HepG2 (cell line): Measurements from ENCODE around the gene CELSR3. TPM values are rescaled to one million over a fixed set of nuclear protein-coding genes. Genes with fewer than 3 reads are reported as not detected.

ENCODE experiments used
- ATAC-seq: fragments of 200-7000 bp; cut with Tn5 transposase; 3 replicates; pipeline ENCODE4 v1.9.1; 2020; ENCODE audit warnings: mild to moderate bottlenecking, moderate library complexity
- BruUV-seq: library from RNA; stranded (reverse); fragments of 400-500 nt; replicated peaks from 2 replicates; lab custom pipeline; 2021; lab: Mats Ljungman, UMichigan
- CTCF ChIA-PET: fragments of 300-600 bp; formaldehyde crosslinking; extraction: SDS; loops from one replicate; lab custom pipeline; 2021; ENCODE audit warnings: low total read pairs, inconsistent platforms, low intra/inter-chr PET ratio; lab: Yijun Ruan, JAX
- POLR2A ChIA-PET: fragments of 350-600 bp; sonication (Branson Sonifier 250); formaldehyde crosslinking; loops from one replicate; lab custom pipeline; 2020; ENCODE audit warnings: antibody characterized with exemption, inconsistent platforms; lab: Yijun Ruan, JAX
- DNase-seq: peaks from one replicate; pipeline ENCODE4 v3.0.0-alpha.2; 2015; ENCODE audit warnings: low spot score
- FAIRE-seq: peaks from 3 replicates; lab custom pipeline; 2011; peaks lifted over from hg19 to GRCh38; lab: Jason Lieb, UNC
- H2AFZ ChIP-seq: one replicate; pipeline ENCODE4 v1.6.1; 2011; ENCODE audit warnings: low read length, inconsistent platforms
- H3K27ac ChIP-seq: fragments of 300-600 bp; 3 replicates; pipeline ENCODE4 v1.8.0; 2011; ENCODE audit warnings: mixed run types, mild to moderate bottlenecking, mixed read lengths, low read length, inconsistent platforms; ENCODE audit not compliant: insufficient read depth; ENCODE audit errors: extremely low read length
- H3K27me3 ChIP-seq, 2 experiments: fragments of 200-600 bp in 1 of 2; 2 replicates in 1 of 2; 3 replicates in 1 of 2; pipeline versions ENCODE4 v1.6.0 to v1.8.0; 2011; ENCODE audit warnings: low read length in 2 of 2, mild to moderate bottlenecking in 2 of 2, moderate library complexity in 2 of 2, inconsistent platforms in 1 of 2; ENCODE audit not compliant: insufficient read depth in 2 of 2, control insufficient read depth in 1 of 2
- H3K36me3 ChIP-seq, 2 experiments: fragments of 200-600 bp in 1 of 2; replicated peaks in 1 of 2; 2 replicates in 1 of 2; 3 replicates in 1 of 2; pipeline versions ENCODE4 v1.5.1 to v1.8.0; 2011; ENCODE audit warnings: low read length in 2 of 2, inconsistent platforms in 1 of 2; ENCODE audit not compliant: insufficient read depth in 2 of 2, control insufficient read depth in 1 of 2
- H3K4me1 ChIP-seq: 2 replicates; pipeline ENCODE4 v1.5.1; 2012; ENCODE audit warnings: low read length, inconsistent platforms; ENCODE audit not compliant: insufficient read depth
- H3K4me2 ChIP-seq: 2 replicates; pipeline ENCODE4 v1.6.0; 2011; ENCODE audit warnings: low read depth, low read length, inconsistent platforms
- H3K4me3 ChIP-seq, 3 experiments: fragments of 200-600 bp in 1 of 3; sonication (generic), shearing (Covaris generic) in 1 of 3; replicated peaks in 1 of 3; 2 replicates each; pipeline ENCODE4 v1.5.1; 2011 to 2016; ENCODE audit warnings: low read length in 3 of 3, inconsistent platforms in 2 of 3, low read depth in 2 of 3, mild to moderate bottlenecking in 2 of 3, control low read depth in 1 of 3, mixed read lengths in 1 of 3; ENCODE audit not compliant: insufficient read depth in 1 of 3
- H3K79me2 ChIP-seq: one replicate; pipeline ENCODE4 v1.6.1; 2011; ENCODE audit warnings: low read length, inconsistent platforms; ENCODE audit not compliant: insufficient read depth
- H3K9ac ChIP-seq: 2 replicates; pipeline ENCODE4 v1.6.0; 2011; ENCODE audit warnings: mild to moderate bottlenecking, low read depth, low read length, inconsistent platforms; ENCODE audit not compliant: insufficient read depth
- H3K9me3 ChIP-seq: 2 replicates; pipeline ENCODE4 v1.5.1; 2012; ENCODE audit warnings: mild to moderate bottlenecking, low read length
- H4K20me1 ChIP-seq: 2 replicates; pipeline ENCODE4 v1.6.0; 2011; ENCODE audit warnings: inconsistent platforms, mild to moderate bottlenecking, low read length, moderate library complexity; ENCODE audit not compliant: insufficient read depth
- ASH2L ChIP-seq: fragments of 300-600, 200-600 bp; sonication (generic); IDR thresholded peaks from 2 replicates; pipeline ENCODE4 v1.7.0; 2017; ENCODE audit warnings: low read depth, mild to moderate bottlenecking, moderate library complexity, mixed read lengths, low read length; ENCODE audit not compliant: insufficient read length
- BRCA1 ChIP-seq: sonication (generic); formaldehyde crosslinking; IDR thresholded peaks from 2 replicates; pipeline ENCODE4 v1.4.0; 2020; ENCODE audit warnings: missing genetic modification reagents
- CEBPB ChIP-seq: IDR thresholded peaks from 2 replicates; pipeline ENCODE4 v1.6.1; 2011; ENCODE audit warnings: low read depth, low read length, improper control_type of control experiment, borderline replicate concordance
- ETV5 ChIP-seq: IDR thresholded peaks from 2 replicates; pipeline ENCODE4 v1.6.1; 2018; ENCODE audit warnings: missing biosample characterization, missing genetic modification reagents, inconsistent platforms, borderline replicate concordance
- GABPA ChIP-seq, 2 experiments: IDR thresholded peaks; 2 replicates each; pipeline ENCODE4 v1.6.1; 2011 to 2016; ENCODE audit warnings: low read depth in 2 of 2, low read length in 1 of 2, missing biosample characterization in 1 of 2, missing genetic modification characterization in 1 of 2
- POLR2G ChIP-seq: fragments of 200-400 bp; formaldehyde crosslinking; IDR thresholded peaks from 2 replicates; pipeline ENCODE4 v1.6.1; 2018; ENCODE audit warnings: mild to moderate bottlenecking, low read depth, low read length, moderate library complexity
- RARG ChIP-seq: sonication (generic); formaldehyde crosslinking; IDR thresholded peaks from 2 replicates; pipeline ENCODE4 v1.4.0; 2020; ENCODE audit warnings: low read depth, mild to moderate bottlenecking, missing genetic modification reagents
- SRSF4 ChIP-seq: fragments of 200-400 bp; formaldehyde crosslinking; IDR thresholded peaks from one replicate; pipeline ENCODE4 v1.6.1; 2018; ENCODE audit warnings: mild to moderate bottlenecking, low read depth, low read length, moderate library complexity; ENCODE audit not compliant: poor library complexity, severe bottlenecking
- YEATS2 ChIP-seq: sonication (generic); formaldehyde crosslinking; IDR thresholded peaks from 2 replicates; pipeline ENCODE4 v1.4.0; 2020; ENCODE audit warnings: missing genetic modification reagents, borderline replicate concordance
- ZNF329 ChIP-seq: sonication (generic); formaldehyde crosslinking; IDR thresholded peaks from 2 replicates; pipeline ENCODE4 v1.9.0; 2021; ENCODE audit warnings: low read depth, mild to moderate bottlenecking, missing genetic modification reagents
- ZNF672 ChIP-seq: sonication (generic); formaldehyde crosslinking; IDR thresholded peaks from 2 replicates; pipeline ENCODE4 v1.8.1; 2022; ENCODE audit warnings: missing genetic modification reagents
- ZNF883 ChIP-seq: sonication (generic); formaldehyde crosslinking; IDR thresholded peaks from 2 replicates; pipeline ENCODE4 v1.5.1; 2020; ENCODE audit warnings: mild to moderate bottlenecking, missing genetic modification reagents; ENCODE audit errors: not compliant biosample characterization
- WGBS: methylation state at CpG from one replicate; pipeline ENCODE4 v1.1.6; 2017; ENCODE audit warnings: low lambda C conversion rate; 5-methylcytosine and 5-hydroxymethylcytosine counted together
- in situ Hi-C: cut with HindIII; loops from 2 replicates; pipeline ENCODE4 v1.10.0; 2017; ENCODE audit warnings: low pct_unique_long_range_greater_than_20kb; ENCODE audit not compliant: extremely low pct_ligation_motif_present
- intact Hi-C: fragments of 100-400 bp; cut with micrococcal nuclease; formaldehyde crosslinking; loops from one replicate; pipeline ENCODE4 v1.10.0; 2022; ENCODE audit not compliant: unreplicated experiment
- polyA plus RNA-seq, 8 experiments: library from polyadenylated mRNA; depleted of rRNA in 3 of 8; stranded (reverse) in 7 of 8; unstranded in 1 of 8; fragments of >200 nt; fragmentation: Illumina TruSeq in 4 of 8; extraction: Trizol in 4 of 8; gene quantifications; 2 replicates each; pipeline versions ENCODE4 v1.2.1 to v1.2.3, GENCODE V29; 2011 to 2016; ENCODE audit warnings: low read depth in 4 of 8, missing spikeins in 1 of 8, mixed read lengths in 1 of 8; ENCODE audit not compliant: insufficient read depth in 1 of 8
- total RNA-seq, 5 experiments: library from RNA; depleted of rRNA; stranded (reverse); fragments of >200 nt; fragmentation: Illumina TruSeq; extraction: Trizol; gene quantifications; 2 replicates each; pipeline ENCODE4 v1.2.3, GENCODE V29; 2016; ENCODE audit warnings: low read depth in 1 of 5
- TF ChIP-seq, protein P1 (sequence below): sonication (generic); formaldehyde crosslinking; IDR thresholded peaks from 2 replicates; pipeline ENCODE4 v1.4.0; 2020; ENCODE audit warnings: missing genetic modification reagents
- TF ChIP-seq, protein P2 (sequence below): sonication (generic); formaldehyde crosslinking; IDR thresholded peaks from 2 replicates; pipeline ENCODE4 v1.4.0; 2020; ENCODE audit warnings: missing genetic modification reagents, mild to moderate bottlenecking, borderline replicate concordance
- TF ChIP-seq, protein P3 (sequence below): IDR thresholded peaks from 2 replicates; pipeline ENCODE4 v1.6.1; 2016; ENCODE audit warnings: control low read depth
- TF ChIP-seq, protein P4 (sequence below): sonication (generic); formaldehyde crosslinking; IDR thresholded peaks from 2 replicates; pipeline ENCODE4 v1.9.0; 2021; ENCODE audit warnings: missing genetic modification reagents, borderline replicate concordance
- TF ChIP-seq, protein P5 (sequence below): sonication (generic); formaldehyde crosslinking; IDR thresholded peaks from 2 replicates; pipeline ENCODE4 v1.4.0; 2020; ENCODE audit warnings: mild to moderate bottlenecking, missing genetic modification reagents

CELSR3 gene
- total and polyA plus RNA-seq, 2 of the 13 experiments (the other 11 are each of a cell fraction or from before 2014, with no cell fraction given), result 5.4 to 6.7 TPM

DNA sequence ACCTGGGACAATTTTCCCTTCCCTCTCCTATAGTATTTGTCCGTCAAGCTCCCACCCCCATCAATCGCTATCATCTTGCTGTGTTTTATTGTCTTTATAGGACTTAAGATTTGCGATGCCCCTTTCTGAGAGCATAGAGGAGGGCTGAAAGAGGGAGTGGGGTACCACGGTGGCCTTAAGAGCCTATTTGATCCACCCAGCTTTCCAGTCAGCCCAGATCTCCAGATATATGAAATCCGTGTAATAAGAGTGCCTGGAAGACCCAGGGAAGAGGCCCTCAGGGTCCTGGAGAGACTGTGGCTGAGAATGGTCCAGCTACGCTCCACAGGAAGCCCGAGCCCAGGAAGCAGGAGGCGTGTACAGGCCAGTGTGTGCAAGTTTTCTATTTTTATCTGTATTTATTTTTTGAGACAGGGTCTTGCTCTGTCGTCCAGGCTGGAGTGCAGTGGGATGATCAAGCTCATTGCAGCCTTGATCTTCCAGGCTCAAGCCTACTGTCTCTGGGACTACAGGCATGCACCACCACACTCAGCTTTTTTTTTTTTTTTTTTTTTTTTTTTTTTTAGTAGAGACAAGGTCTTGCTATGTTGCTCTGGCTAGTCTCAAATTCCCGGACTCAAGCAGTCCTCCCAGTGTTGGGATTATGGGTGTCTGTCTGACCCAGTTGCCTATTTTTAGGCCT lies 24.0 kb upstream of the CELSR3 start:
- H3K36me3 ChIP-seq, result peaks cover 22 to 57% of the 10 kb centered on the region in 2 experiments
- H2AFZ ChIP-seq, result no peak overlapping the region
- peak overlapping the region; percentile 82 to 97 (median 88); a peak in 4 of 6 replicates for H3K4me3 ChIP-seq
- DNase-seq, result no peak
- peaks cover 26% of the 10 kb centered on the region for H3K4me1 ChIP-seq
- 89% methylated on average over 10 of the region's 10 CpGs for whole genome bisulfite sequencing
- no TSS peak for BruUV-seq
- FAIRE-seq, result no peak
- in situ Hi-C loops, result no loop called here
- H3K27ac ChIP-seq, result no peak overlapping the region
- peak; percentile 3; the same call in 2 of the 3 replicates for ATAC-seq
- 0 out of 2 replicates have a peak, but pooled peaks cover 4% of the 10 kb centered on the region for H4K20me1 ChIP-seq
- H3K9ac ChIP-seq, result no peak overlapping the region
- H3K79me2 ChIP-seq, result peaks cover 25% of the 10 kb centered on the region
- H3K4me2 ChIP-seq, result peak overlapping the region; percentile 92
- H3K9me3 ChIP-seq, result no peaks in the 10 kb centered on the region
- no peaks in the 10 kb centered on the region; a peak in 2 of 5 replicates for H3K27me3 ChIP-seq
- ChIA-PET CTCF (interaction anchor here (1.1 kb wide), 1 partner anchor 23 kb away, joined by 4 read pairs; no protein-coding TSS in a partner anchor), POLR2A (interaction anchor here (0.7 to 1.7 kb wide), 3 partner anchors 23 to 54 kb away, joined by 3 to 8 read pairs (median 4); partner anchors contain the start of gene CELSR3)
- intact Hi-C loops, result no loop called here
- no peak for TF ChIP-seq BRCA1 (CRISPR knock-in tag)
- no peak for TF ChIP-seq ASH2L
- TF ChIP-seq, protein P1, sequence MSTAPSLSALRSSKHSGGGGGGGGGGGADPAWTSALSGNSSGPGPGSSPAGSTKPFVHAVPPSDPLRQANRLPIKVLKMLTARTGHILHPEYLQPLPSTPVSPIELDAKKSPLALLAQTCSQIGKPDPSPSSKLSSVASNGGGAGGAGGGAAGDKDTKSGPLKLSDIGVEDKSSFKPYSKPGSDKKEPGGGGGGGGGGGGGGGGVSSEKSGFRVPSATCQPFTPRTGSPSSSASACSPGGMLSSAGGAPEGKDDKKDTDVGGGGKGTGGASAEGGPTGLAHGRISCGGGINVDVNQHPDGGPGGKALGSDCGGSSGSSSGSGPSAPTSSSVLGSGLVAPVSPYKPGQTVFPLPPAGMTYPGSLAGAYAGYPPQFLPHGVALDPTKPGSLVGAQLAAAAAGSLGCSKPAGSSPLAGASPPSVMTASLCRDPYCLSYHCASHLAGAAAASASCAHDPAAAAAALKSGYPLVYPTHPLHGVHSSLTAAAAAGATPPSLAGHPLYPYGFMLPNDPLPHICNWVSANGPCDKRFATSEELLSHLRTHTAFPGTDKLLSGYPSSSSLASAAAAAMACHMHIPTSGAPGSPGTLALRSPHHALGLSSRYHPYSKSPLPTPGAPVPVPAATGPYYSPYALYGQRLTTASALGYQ, result no peak
- TF ChIP-seq ETV5 (CRISPR knock-in tag), result no peak
- TF ChIP-seq POLR2G, result peak; percentile 29; the same call in 1 of the 2 replicates
- TF ChIP-seq, protein P2, sequence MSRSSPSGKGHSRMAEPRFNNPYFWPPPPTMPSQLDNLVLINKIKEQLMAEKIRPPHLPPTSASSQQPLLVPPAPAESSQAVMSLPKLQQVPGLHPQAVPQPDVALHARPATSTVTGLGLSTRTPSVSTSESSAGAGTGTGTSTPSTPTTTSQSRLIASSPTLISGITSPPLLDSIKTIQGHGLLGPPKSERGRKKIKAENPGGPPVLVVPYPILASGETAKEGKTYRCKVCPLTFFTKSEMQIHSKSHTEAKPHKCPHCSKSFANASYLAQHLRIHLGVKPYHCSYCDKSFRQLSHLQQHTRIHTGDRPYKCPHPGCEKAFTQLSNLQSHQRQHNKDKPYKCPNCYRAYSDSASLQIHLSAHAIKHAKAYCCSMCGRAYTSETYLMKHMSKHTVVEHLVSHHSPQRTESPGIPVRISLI (CRISPR knock-in tag), result 0 out of 2 replicates have a peak, but pooled peaks have one; percentile 21
- TF ChIP-seq, protein P3, sequence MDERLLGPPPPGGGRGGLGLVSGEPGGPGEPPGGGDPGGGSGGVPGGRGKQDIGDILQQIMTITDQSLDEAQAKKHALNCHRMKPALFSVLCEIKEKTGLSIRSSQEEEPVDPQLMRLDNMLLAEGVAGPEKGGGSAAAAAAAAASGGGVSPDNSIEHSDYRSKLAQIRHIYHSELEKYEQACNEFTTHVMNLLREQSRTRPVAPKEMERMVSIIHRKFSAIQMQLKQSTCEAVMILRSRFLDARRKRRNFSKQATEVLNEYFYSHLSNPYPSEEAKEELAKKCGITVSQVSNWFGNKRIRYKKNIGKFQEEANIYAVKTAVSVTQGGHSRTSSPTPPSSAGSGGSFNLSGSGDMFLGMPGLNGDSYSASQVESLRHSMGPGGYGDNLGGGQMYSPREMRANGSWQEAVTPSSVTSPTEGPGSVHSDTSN (CRISPR knock-in tag), result no peak
- TF ChIP-seq ZNF329 (CRISPR knock-in tag), result no peak
- no peak for TF ChIP-seq RARG (CRISPR knock-in tag)
- TF ChIP-seq GABPA (IDR thresholded peaks at IDR 0.05; ENCODE audit: low read depth, low read length), result no peak
- TF ChIP-seq GABPA (CRISPR knock-in tag; IDR thresholded peaks at IDR 0.05; ENCODE audit: low read depth), result no peak
- TF ChIP-seq CEBPB, result no peak
- TF ChIP-seq, protein P4, sequence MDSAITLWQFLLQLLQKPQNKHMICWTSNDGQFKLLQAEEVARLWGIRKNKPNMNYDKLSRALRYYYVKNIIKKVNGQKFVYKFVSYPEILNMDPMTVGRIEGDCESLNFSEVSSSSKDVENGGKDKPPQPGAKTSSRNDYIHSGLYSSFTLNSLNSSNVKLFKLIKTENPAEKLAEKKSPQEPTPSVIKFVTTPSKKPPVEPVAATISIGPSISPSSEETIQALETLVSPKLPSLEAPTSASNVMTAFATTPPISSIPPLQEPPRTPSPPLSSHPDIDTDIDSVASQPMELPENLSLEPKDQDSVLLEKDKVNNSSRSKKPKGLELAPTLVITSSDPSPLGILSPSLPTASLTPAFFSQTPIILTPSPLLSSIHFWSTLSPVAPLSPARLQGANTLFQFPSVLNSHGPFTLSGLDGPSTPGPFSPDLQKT (CRISPR knock-in tag), result no peak
- TF ChIP-seq YEATS2 (CRISPR knock-in tag), result no peak
- TF ChIP-seq SRSF4, result no peak
- TF ChIP-seq, protein P5, sequence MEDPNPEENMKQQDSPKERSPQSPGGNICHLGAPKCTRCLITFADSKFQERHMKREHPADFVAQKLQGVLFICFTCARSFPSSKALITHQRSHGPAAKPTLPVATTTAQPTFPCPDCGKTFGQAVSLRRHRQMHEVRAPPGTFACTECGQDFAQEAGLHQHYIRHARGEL (CRISPR knock-in tag), result no peak
- TF ChIP-seq ZNF883, result no peak
- no peak for TF ChIP-seq ZNF672 (CRISPR knock-in tag)
